ENCODE results near the gene DACT2. TPM values are rescaled to one million over a fixed set of nuclear protein-coding genes. Genes with fewer than 3 reads are reported as not detected.
"Not testable (repeated sequence)": the region's sequence is repeated elsewhere in the genome, so short reads cannot be mapped to it uniquely, and the experiment has no call there.

The DACT2 gene
- polyA plus RNA-seq, 1 experiment = not detected

DNA sequence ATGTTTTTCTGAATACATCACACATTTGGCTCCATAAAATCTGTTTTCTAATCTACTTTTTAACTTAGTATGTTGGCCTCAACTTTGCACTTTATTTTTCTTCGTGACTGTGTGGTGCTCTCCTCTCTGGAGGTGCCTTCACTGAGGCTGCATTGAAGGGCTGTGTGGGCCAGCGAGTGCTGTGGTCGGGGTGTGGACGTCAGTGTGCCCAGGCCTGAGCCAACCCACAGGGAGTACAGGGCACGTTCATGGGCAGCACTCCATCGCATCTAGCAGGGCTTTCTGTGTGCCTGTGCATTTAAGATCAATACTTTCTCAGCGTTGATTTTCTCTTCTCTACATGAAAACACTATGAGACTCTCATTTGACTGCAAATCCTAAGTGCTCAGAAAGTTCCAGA is 37.8 kb downstream of the DACT2 start:
- Histone ChIP-seq H3K4me3 (ENCODE audit: low read depth, low read length) (no peak overlapping the region), H3K27ac (ENCODE audit: low read depth, low read length) (no peak overlapping the region), H3K27me3 (ENCODE audit: control insufficient read depth, insufficient read depth, low read length) (no peaks in the 10 kb centered on the region), H3K9me3 (ENCODE audit: control insufficient read depth, insufficient read depth, low read length) (peaks cover 88% of the 10 kb centered on the region)
- DNase-seq (ENCODE audit: low read depth, low spot score) = no peak
- TF ChIP-seq CTCF (IDR thresholded peaks at IDR 0.05; ENCODE audit: low read depth, low read length) = no peak
- ChIA-PET CTCF (no interaction called here), POLR2A (no interaction called here)

DNA sequence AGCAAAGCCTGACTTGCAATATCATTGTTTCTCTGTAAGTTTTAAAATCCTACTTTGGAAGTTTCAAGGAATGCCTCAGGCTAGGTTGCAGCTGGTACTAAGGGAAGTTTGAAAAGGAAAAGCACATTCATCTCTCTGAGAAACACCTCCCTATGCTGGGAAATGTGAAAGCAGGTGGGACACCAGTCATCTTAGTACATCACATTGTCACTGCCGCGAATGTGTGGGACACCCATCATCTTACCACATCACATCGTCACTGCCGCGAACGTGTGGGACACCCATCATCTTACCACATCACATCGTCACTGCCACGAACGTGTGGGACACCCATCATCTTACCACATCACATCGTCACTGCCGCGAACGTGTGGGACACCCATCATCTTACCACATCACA is 38.3 kb downstream of the DACT2 start:
- peaks cover 92% of the 10 kb centered on the region for H3K9me3 ChIP-seq (ENCODE audit: control insufficient read depth, insufficient read depth, low read length)
- H3K4me3 ChIP-seq (ENCODE audit: low read depth, low read length); H3K27ac ChIP-seq (ENCODE audit: low read depth, low read length); CTCF ChIA-PET; H3K27me3 ChIP-seq (ENCODE audit: control insufficient read depth, insufficient read depth, low read length); DNase-seq (ENCODE audit: low read depth, low spot score); POLR2A ChIA-PET: not testable (repeated sequence)

DNA sequence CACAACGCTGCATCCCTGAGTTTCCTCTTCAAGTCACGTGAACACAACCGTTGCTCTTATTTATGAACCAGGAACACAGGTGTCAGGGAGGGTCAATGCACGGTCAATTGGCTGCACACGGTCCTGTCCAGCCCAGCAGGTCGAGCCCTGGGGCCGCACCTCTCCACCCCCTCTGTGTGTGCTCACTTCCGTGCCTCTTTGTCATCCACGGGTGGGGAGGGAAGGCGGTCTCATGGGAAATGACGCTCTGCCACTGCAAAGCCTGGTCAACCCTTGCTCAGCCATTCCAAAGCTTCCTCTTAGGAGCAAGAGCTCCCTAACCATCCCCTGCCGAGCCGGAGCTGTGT is 38.7 kb downstream of the DACT2 start:
- no peak overlapping the region for H3K4me3 ChIP-seq (ENCODE audit: low read depth, low read length)
- peaks cover 92% of the 10 kb centered on the region for H3K9me3 ChIP-seq (ENCODE audit: control insufficient read depth, insufficient read depth, low read length)
- ChIA-PET CTCF (no interaction called here), POLR2A (no interaction called here)
- H3K27me3 ChIP-seq (ENCODE audit: control insufficient read depth, insufficient read depth, low read length) = no peaks in the 10 kb centered on the region
- TF ChIP-seq CTCF (IDR thresholded peaks at IDR 0.05; ENCODE audit: low read depth, low read length) = no peak
- DNase-seq (ENCODE audit: low read depth, low spot score) = no peak
- H3K27ac ChIP-seq (ENCODE audit: low read depth, low read length) = no peak overlapping the region

- no peak for TF ChIP-seq CTCF (IDR thresholded peaks at IDR 0.05; ENCODE audit: low read depth, low read length)
- Histone ChIP-seq H3K4me3 (ENCODE audit: low read depth, low read length) (no peak overlapping the region), H3K27ac (ENCODE audit: low read depth, low read length) (no peak overlapping the region), H3K9me3 (ENCODE audit: control insufficient read depth, insufficient read depth, low read length) (peaks cover 93% of the 10 kb centered on the region), H3K27me3 (ENCODE audit: control insufficient read depth, insufficient read depth, low read length) (no peaks in the 10 kb centered on the region)
- ChIA-PET POLR2A (no interaction called here), CTCF (no interaction called here)
- no peak for DNase-seq (ENCODE audit: low read depth, low spot score)
Observed at GRCh38 chr6:168280020-168280898, 39.3 kb downstream of the DACT2 start.

- Histone ChIP-seq H3K9me3 (ENCODE audit: control insufficient read depth, insufficient read depth, low read length) (peaks cover 96% of the 10 kb centered on the region), H3K4me3 (ENCODE audit: low read depth, low read length) (no peak overlapping the region), H3K27me3 (ENCODE audit: control insufficient read depth, insufficient read depth, low read length) (no peaks in the 10 kb centered on the region), H3K27ac (ENCODE audit: low read depth, low read length) (no peak overlapping the region)
- CTCF ChIA-PET = no interaction called here
- DNase-seq (ENCODE audit: low read depth, low spot score) = no peak
- no peak for TF ChIP-seq CTCF (IDR thresholded peaks at IDR 0.05; ENCODE audit: low read depth, low read length)
- POLR2A ChIA-PET = no interaction called here
Observed at GRCh38 chr6:168279403-168279935, 40.1 kb downstream of the DACT2 start.

Data from AG04450 (cell line).